HG02884 (cell line): ENCODE results near the gene TLE6.
"Not testable (repeated sequence)": the region's sequence is repeated elsewhere in the genome, so short reads cannot be mapped to it uniquely, and the experiment has no call there.

ENCODE experiments used
- ATAC-seq: cut with Tn5 transposase; IDR thresholded peaks from one replicate; pipeline ENCODE4 v1.9.1; 2021; ENCODE audit warnings: mild to moderate bottlenecking, moderate library complexity; ENCODE audit not compliant: unreplicated experiment

Gene TLE6

GRCh38 chr19:3027292-3027691 lies 49.9 kb downstream of the TLE6 start:
- ATAC-seq, result no peak

GRCh38 chr19:3027981-3028304 lies 50.6 kb downstream of the TLE6 start:
- ATAC-seq, result no peak

GRCh38 chr19:3028305-3029064 lies 51.1 kb downstream of the TLE6 start:
- ATAC-seq, result no peak

GRCh38 chr19:3029065-3029923 lies 51.9 kb downstream of the TLE6 start, which contains the start of gene TLE2:
Gene TLE2 (minus strand): TSS chr19:3029280. CDS start chr19:3028904, 376 bp downstream.
- ATAC-seq, result no peak

- ATAC-seq, result no peak
Observed at GRCh38 chr19:3031607-3031867, 54.2 kb downstream of the TLE6 start.

- no peak for ATAC-seq
Observed at GRCh38 chr19:3033595-3034405, 56.4 kb downstream of the TLE6 start.

GRCh38 chr19:3034406-3034655 lies 57.0 kb downstream of the TLE6 start:
- ATAC-seq, result no peak

DNA sequence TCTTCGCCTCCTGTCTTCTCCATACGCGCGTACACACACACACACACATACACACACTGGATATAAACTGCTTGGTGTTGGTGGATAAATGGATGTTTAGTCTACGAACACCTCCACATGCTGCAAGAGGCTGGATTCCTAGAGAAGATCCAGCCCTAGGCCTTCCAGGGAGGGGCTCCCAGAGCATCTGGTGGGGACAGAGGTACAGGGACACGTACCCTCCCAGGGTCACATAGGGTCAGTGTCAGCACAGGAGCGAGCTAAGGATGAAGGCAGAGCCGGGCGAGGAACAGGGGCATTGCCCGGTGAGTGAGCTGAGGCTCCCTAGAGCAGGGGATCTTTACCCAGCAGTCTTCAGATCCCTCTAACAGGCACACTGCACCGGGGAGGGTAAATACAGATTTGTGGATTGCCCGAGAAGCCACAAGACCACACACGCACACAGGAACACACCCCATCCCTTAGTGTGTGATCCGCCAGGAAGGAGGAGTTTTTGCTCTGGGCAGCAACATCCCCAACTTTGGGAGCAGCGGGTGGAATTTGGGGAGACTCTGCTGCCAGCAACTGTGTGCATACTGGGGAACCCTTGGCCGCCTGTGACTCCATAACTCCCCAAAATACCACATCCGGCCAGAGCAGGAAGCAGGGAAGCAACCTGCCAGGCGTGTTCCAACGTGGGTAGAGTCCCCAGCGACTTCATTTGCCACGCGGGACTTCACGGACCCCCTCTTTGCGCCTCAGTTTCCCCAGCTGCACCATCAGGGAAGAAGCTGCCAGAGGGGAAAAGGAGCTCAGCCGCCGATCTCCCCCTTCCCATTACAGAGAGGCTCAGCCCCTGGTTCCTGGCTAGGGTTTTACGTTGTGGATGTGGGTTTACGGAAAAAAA lies 57.5 kb downstream of the TLE6 start:
- ATAC-seq, result no peak

GRCh38 chr19:3035542-3036118 lies 58.3 kb downstream of the TLE6 start:
- ATAC-seq, result peak; percentile 75

GRCh38 chr19:3036119-3036976 lies 59.0 kb downstream of the TLE6 start:
- no peak for ATAC-seq

- not testable (repeated sequence) for ATAC-seq
Observed at GRCh38 chr19:3036977-3037544, 59.7 kb downstream of the TLE6 start.

DNA sequence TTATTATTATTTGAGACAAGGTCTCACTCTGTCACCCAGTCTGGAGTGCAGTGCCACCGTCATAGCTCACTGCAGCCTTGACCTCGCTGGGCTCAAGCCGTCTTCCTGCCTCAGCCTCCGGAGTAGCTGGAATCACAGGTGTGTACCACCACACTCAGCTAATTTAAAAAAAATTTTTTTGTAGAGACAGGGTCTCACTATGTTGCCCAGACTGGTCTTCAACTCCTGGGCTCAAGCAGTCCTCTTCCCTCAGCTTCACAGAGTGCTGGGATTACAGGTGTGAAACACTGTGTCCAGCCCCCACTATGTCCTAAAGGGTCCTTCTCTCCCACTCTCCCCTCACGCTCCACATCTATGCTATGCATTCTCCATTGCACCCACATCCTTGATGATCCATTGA lies 60.9 kb downstream of the TLE6 start:
- ATAC-seq, result no peak

DNA sequence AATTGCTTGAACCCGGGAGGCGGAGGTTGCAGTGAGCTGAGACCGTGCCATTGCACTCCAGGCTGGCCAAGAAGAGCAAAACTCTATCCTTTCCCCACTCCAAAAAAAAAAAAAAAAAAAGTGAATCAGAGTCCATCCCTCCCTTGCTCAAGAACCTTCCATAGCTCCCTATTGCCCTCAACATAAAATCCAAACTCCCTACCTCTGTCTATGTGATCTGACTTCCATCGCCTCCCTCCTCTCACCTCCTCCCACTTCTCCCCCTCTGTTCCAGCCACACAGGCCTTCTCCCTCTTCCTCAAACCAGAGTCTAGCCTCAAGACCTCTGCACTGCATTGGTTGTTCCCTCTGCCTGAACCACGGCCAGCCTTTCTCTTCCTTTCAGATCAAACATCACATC lies 61.8 kb downstream of the TLE6 start:
- no peak for ATAC-seq

DNA sequence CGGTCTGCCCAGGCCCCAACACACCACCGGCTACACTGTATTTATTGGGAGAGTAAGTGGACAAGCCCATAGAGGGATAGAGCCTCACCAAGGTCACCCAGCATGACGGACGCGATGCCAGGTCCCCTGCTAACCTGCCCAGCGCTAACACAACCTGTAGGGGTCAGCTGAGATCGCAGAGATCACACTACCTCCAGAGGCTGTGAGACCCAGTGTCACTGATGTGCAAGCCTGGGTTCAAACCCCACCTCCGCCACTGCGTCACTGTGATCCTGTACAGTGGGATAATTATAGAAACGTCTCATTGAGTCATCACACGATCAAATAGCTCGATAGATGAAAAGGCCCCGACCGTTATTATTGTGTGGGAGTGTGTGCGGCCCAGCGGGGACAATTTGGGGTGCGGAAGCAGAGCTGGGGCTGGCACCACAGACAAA lies 62.3 kb downstream of the TLE6 start:
- ATAC-seq, result no peak

- no peak for ATAC-seq
Observed at GRCh38 chr19:3041327-3041726, 64.0 kb downstream of the TLE6 start.

GRCh38 chr19:3041761-3042620 lies 64.6 kb downstream of the TLE6 start:
- no peak for ATAC-seq

GRCh38 chr19:3042621-3043267 lies 65.4 kb downstream of the TLE6 start:
- no peak for ATAC-seq
